HG03558 (cell line): Measurements from ENCODE around the gene CEP89.
"Not testable (repeated sequence)": the region's sequence is repeated elsewhere in the genome, so short reads cannot be mapped to it uniquely, and the experiment has no call there.

ENCODE experiments used
- ATAC-seq: cut with Tn5 transposase; IDR thresholded peaks from one replicate; pipeline ENCODE4 v1.9.1; 2021; ENCODE audit warnings: moderate number of reproducible peaks; ENCODE audit not compliant: unreplicated experiment; ENCODE audit errors: extremely low read depth

Gene CEP89

GRCh38 chr19:32858155-32858554 is 113.6 kb downstream of the CEP89 start:
- ATAC-seq, result no peak

GRCh38 chr19:32857584-32857983 is 114.2 kb downstream of the CEP89 start:
- no peak for ATAC-seq

GRCh38 chr19:32856818-32857217 is 114.9 kb downstream of the CEP89 start:
- not testable (repeated sequence) for ATAC-seq

GRCh38 chr19:32852216-32852615 is 119.5 kb downstream of the CEP89 start:
- no peak for ATAC-seq

GRCh38 chr19:32848035-32848434 is 123.7 kb downstream of the CEP89 start:
- not testable (repeated sequence) for ATAC-seq

- no peak for ATAC-seq
Measured at GRCh38 chr19:32843716-32844245, 128.0 kb downstream of the CEP89 start.

GRCh38 chr19:32842061-32842460 is 129.7 kb downstream of the CEP89 start:
- ATAC-seq, result no peak

- ATAC-seq, result no peak
Measured at GRCh38 chr19:32837531-32837930, 134.2 kb downstream of the CEP89 start.

GRCh38 chr19:32833388-32833787 is 138.4 kb downstream of the CEP89 start:
- not testable (repeated sequence) for ATAC-seq

- ATAC-seq, result not testable (repeated sequence)
Measured at GRCh38 chr19:32832825-32833224, 138.9 kb downstream of the CEP89 start.

- ATAC-seq, result not testable (repeated sequence)
Measured at GRCh38 chr19:32832094-32832493, 139.7 kb downstream of the CEP89 start.

- ATAC-seq, result no peak
Measured at GRCh38 chr19:32831611-32832010, 140.1 kb downstream of the CEP89 start.

- ATAC-seq, result no peak
Measured at GRCh38 chr19:32830231-32831014, 141.3 kb downstream of the CEP89 start.

- ATAC-seq, result no peak
Measured at GRCh38 chr19:32829345-32829896, 142.3 kb downstream of the CEP89 start.

GRCh38 chr19:32828643-32829344 is 143.0 kb downstream of the CEP89 start:
- no peak for ATAC-seq

- ATAC-seq, result no peak
Measured at GRCh38 chr19:32828139-32828538, 143.6 kb downstream of the CEP89 start.
